ENCODE measurements around the gene OXA1L.
A peak's percentile ranks its signal among the peaks of the same experiment; 100 is the strongest.
"Not testable (repeated sequence)": the region's sequence is repeated elsewhere in the genome, so short reads cannot be mapped to it uniquely, and the experiment has no call there.

The OXA1L gene

DNA sequence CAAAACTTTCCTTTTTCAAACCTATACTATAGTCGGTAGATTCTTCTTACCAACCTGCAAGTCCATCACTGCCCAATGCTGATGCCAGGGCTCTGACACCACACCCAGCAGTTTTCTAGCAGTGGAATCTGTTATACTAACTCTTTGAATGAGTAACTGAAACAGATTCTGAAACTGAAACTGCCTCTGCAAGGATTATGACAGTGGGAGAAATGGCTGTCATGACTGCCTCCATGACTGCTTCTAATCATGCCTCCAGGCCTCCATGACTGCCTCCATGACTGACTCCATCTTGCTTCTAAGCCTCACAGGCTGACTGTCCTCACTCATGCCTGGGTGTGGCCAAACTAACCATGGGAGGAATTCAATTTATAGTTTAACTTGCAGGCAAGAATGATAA, 29.4 kb upstream of the OXA1L start:
- peak; percentile 96 for FAIRE-seq

GRCh38 chr14:22739423-22739822, 27.1 kb upstream of the OXA1L start:
- DNase-seq (ENCODE audit: insufficient read length, low spot score) (no peak), FAIRE-seq (no peak)
- no peak for TF ChIP-seq POU2F2 (IDR thresholded peaks at IDR 0.05; ENCODE audit: low read depth, low read length)
- TF ChIP-seq SPI1 (IDR thresholded peaks at IDR 0.05; ENCODE audit: low read depth, low read length) = no peak
- TF ChIP-seq POLR2A (IDR thresholded peaks at IDR 0.05; ENCODE audit: low read depth, low read length) = no peak
- no peak for TF ChIP-seq PAX5 (IDR thresholded peaks at IDR 0.05; ENCODE audit: insufficient read depth, low read length, severe bottlenecking)
- TF ChIP-seq POLR2AphosphoS5 (IDR thresholded peaks at IDR 0.05; ENCODE audit: low read depth, low read length) = no peak
- no peak for TF ChIP-seq TAF1 (IDR thresholded peaks at IDR 0.05; ENCODE audit: low read depth, low read length)

More for the DNA sequence above, 29.4 kb upstream of the OXA1L start:
- DNase-seq (ENCODE audit: insufficient read length, low spot score) = peak; percentile 61
- TF ChIP-seq SPI1 (IDR thresholded peaks at IDR 0.05; ENCODE audit: low read depth, low read length) = no peak
- TF ChIP-seq TAF1 (IDR thresholded peaks at IDR 0.05; ENCODE audit: low read depth, low read length) = no peak
- TF ChIP-seq PAX5 (IDR thresholded peaks at IDR 0.05; ENCODE audit: insufficient read depth, low read length, severe bottlenecking) = no peak
- TF ChIP-seq POU2F2 (IDR thresholded peaks at IDR 0.05; ENCODE audit: low read depth, low read length) = no peak
- no peak for TF ChIP-seq POLR2A (IDR thresholded peaks at IDR 0.05; ENCODE audit: low read depth, low read length)
- TF ChIP-seq POLR2AphosphoS5 (IDR thresholded peaks at IDR 0.05; ENCODE audit: low read depth, low read length) = no peak

GRCh38 chr14:22740020-22740419, 26.5 kb upstream of the OXA1L start:
- FAIRE-seq = no peak
- no peak for DNase-seq (ENCODE audit: insufficient read length, low spot score)
- no peak for TF ChIP-seq POLR2A (IDR thresholded peaks at IDR 0.05; ENCODE audit: low read depth, low read length)
- TF ChIP-seq POU2F2 (IDR thresholded peaks at IDR 0.05; ENCODE audit: low read depth, low read length) = no peak
- TF ChIP-seq SPI1 (IDR thresholded peaks at IDR 0.05; ENCODE audit: low read depth, low read length) = peak; percentile 49; the same call in 1 of the 2 replicates

DNA sequence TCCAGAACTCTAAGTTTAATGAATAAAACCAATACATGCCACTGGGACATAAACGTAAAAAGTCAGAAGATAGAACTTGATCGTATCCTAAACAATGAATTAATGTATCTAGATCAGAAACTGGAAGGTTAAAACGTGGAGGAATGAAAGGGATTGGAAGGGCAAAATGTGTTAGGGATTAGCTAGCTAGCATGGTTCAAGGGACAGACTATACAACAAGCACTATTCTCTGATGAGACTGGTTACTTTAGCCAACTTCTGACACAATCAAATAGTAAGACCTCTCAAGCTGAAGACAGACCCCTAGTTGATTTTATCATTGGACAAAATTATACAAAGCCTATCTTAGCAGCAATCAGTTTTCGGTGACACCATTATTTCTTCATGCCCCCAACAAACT, 18.7 kb upstream of the OXA1L start:
- TF ChIP-seq TAF1 (IDR thresholded peaks at IDR 0.05; ENCODE audit: low read depth, low read length) = no peak
- TF ChIP-seq POLR2A (IDR thresholded peaks at IDR 0.05; ENCODE audit: low read depth, low read length) = no peak
- TF ChIP-seq PAX5 (IDR thresholded peaks at IDR 0.05; ENCODE audit: insufficient read depth, low read length, severe bottlenecking) = no peak
- TF ChIP-seq POU2F2 (IDR thresholded peaks at IDR 0.05; ENCODE audit: low read depth, low read length) = no peak
- no peak for TF ChIP-seq SPI1 (IDR thresholded peaks at IDR 0.05; ENCODE audit: low read depth, low read length)
- no peak for TF ChIP-seq POLR2AphosphoS5 (IDR thresholded peaks at IDR 0.05; ENCODE audit: low read depth, low read length)
- peak; percentile 52 for FAIRE-seq
- no peak for DNase-seq (ENCODE audit: insufficient read length, low spot score)

DNA sequence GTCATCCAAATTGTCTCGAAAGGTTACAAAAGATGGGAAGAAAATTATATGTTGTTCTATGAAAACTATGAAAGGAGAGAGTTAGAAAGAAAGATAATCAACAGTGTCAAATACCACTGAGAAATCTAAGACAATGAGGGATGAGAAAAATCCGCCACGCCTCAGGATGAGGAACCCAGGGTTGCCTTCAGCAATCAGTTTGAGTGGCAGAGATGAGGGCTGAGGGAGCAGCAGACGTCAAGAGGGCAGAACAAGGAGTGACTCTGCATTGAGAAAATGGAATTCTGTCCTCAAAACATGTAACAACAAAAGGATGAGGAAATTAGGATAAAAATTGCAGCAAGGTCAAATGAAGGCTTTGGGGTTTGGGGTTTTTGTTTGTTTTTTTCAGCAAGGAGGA, 18.3 kb upstream of the OXA1L start:
- no peak for TF ChIP-seq POU2F2 (IDR thresholded peaks at IDR 0.05; ENCODE audit: low read depth, low read length)
- no peak for TF ChIP-seq PAX5 (IDR thresholded peaks at IDR 0.05; ENCODE audit: insufficient read depth, low read length, severe bottlenecking)
- no peak for TF ChIP-seq POLR2AphosphoS5 (IDR thresholded peaks at IDR 0.05; ENCODE audit: low read depth, low read length)
- TF ChIP-seq POLR2A (IDR thresholded peaks at IDR 0.05; ENCODE audit: low read depth, low read length) = no peak
- TF ChIP-seq SPI1 (IDR thresholded peaks at IDR 0.05; ENCODE audit: low read depth, low read length) = no peak
- TF ChIP-seq TAF1 (IDR thresholded peaks at IDR 0.05; ENCODE audit: low read depth, low read length) = no peak
- no peak for DNase-seq (ENCODE audit: insufficient read length, low spot score)
- FAIRE-seq = no peak

DNA sequence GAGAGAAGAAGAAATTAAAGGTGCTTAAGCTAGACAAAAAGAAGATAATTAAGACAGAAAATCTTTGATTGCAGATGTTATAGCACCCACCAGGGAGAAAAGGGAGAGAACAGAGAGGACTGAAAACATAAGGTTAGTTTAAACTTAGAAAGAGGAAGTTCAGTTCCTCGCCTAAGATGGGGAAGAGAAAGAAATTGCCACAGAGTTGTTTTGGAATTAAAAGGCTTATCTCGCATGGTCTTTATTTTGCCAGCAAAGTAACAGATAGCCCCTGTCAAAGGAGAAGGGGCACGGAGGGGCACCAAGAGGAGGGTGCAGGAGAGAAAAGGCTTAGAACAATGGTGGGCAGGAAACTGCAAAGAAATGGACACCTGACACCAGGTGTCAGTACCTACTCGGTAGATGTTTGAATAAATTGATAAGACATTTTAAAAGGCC, 17.8 kb upstream of the OXA1L start:
- FAIRE-seq (peak; percentile 35), DNase-seq (ENCODE audit: insufficient read length, low spot score) (no peak)
- no peak for TF ChIP-seq PAX5 (IDR thresholded peaks at IDR 0.05; ENCODE audit: insufficient read depth, low read length, severe bottlenecking)
- peak; percentile 75 for TF ChIP-seq SPI1 (IDR thresholded peaks at IDR 0.05; ENCODE audit: low read depth, low read length)

- no peak for DNase-seq (ENCODE audit: insufficient read length, low spot score)
- TF ChIP-seq PAX5 (IDR thresholded peaks at IDR 0.05; ENCODE audit: insufficient read depth, low read length, severe bottlenecking) (no peak), POLR2AphosphoS5 (IDR thresholded peaks at IDR 0.05; ENCODE audit: low read depth, low read length) (no peak), POLR2A (IDR thresholded peaks at IDR 0.05; ENCODE audit: low read depth, low read length) (no peak), TAF1 (IDR thresholded peaks at IDR 0.05; ENCODE audit: low read depth, low read length) (no peak), POU2F2 (IDR thresholded peaks at IDR 0.05; ENCODE audit: low read depth, low read length) (no peak), SPI1 (IDR thresholded peaks at IDR 0.05; ENCODE audit: low read depth, low read length) (no peak)
- no peak for FAIRE-seq
Measured at GRCh38 chr14:22752422-22752821, 14.1 kb upstream of the OXA1L start.

DNA sequence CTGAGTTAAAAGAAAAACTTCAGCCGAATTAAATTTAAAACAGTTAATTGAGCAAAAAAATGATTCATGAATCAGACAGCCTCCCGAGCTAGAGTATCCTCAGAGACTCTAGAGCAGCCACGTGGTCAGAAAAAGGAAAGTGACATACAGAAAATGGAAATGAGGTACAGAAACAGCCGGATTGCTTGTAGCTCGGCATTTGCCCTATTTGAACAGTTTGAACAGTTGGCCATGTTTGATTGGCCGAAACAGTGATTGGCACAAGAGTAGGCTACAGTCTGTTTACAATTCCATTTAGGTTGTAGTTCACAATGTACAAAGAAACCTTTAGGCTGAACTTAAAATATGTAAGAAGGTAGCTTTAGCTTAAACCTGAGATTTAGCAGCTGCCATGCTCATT, 12.9 kb upstream of the OXA1L start:
- no peak for DNase-seq (ENCODE audit: insufficient read length, low spot score)

GRCh38 chr14:22757972-22758650, 8.4 kb upstream of the OXA1L start:
- not testable (repeated sequence) for FAIRE-seq; DNase-seq (ENCODE audit: insufficient read length, low spot score)

More for the DNA sequence above, 12.9 kb upstream of the OXA1L start:
- no peak for FAIRE-seq
- no peak for TF ChIP-seq POLR2AphosphoS5 (IDR thresholded peaks at IDR 0.05; ENCODE audit: low read depth, low read length)
- TF ChIP-seq POLR2A (IDR thresholded peaks at IDR 0.05; ENCODE audit: low read depth, low read length) = no peak
- no peak for TF ChIP-seq TAF1 (IDR thresholded peaks at IDR 0.05; ENCODE audit: low read depth, low read length)
- no peak for TF ChIP-seq SPI1 (IDR thresholded peaks at IDR 0.05; ENCODE audit: low read depth, low read length)
- TF ChIP-seq PAX5 (IDR thresholded peaks at IDR 0.05; ENCODE audit: insufficient read depth, low read length, severe bottlenecking) = no peak
- TF ChIP-seq POU2F2 (IDR thresholded peaks at IDR 0.05; ENCODE audit: low read depth, low read length) = no peak

- TF ChIP-seq POU2F2 (IDR thresholded peaks at IDR 0.05; ENCODE audit: low read depth, low read length) (no peak), POLR2AphosphoS5 (IDR thresholded peaks at IDR 0.05; ENCODE audit: low read depth, low read length) (no peak), POLR2A (IDR thresholded peaks at IDR 0.05; ENCODE audit: low read depth, low read length) (no peak), TAF1 (IDR thresholded peaks at IDR 0.05; ENCODE audit: low read depth, low read length) (no peak), SPI1 (IDR thresholded peaks at IDR 0.05; ENCODE audit: low read depth, low read length) (no peak), PAX5 (IDR thresholded peaks at IDR 0.05; ENCODE audit: insufficient read depth, low read length, severe bottlenecking) (no peak)
- FAIRE-seq (no peak), DNase-seq (ENCODE audit: insufficient read length, low spot score) (no peak)
Measured at GRCh38 chr14:22761734-22762133, 4.8 kb upstream of the OXA1L start.

Data from GM12891 (cell line).